ENCODE measurements around the gene BUD23.
A peak's percentile ranks its signal among the peaks of the same experiment; 100 is the strongest.
"Not testable (repeated sequence)": the region's sequence is repeated elsewhere in the genome, so short reads cannot be mapped to it uniquely, and the experiment has no call there.

The BUD23 gene

GRCh38 chr7:73713319-73713718 lies 29.9 kb downstream of the BUD23 start:
- not testable (repeated sequence) for H3K4me1 ChIP-seq (ENCODE audit: insufficient read depth, low read length); H3K9ac ChIP-seq (ENCODE audit: low read depth, low read length); H3K9me3 ChIP-seq (ENCODE audit: control insufficient read depth, insufficient read depth, low read length); H3K36me3 ChIP-seq (ENCODE audit: insufficient read depth, low read length)

- H3K9me3 ChIP-seq (ENCODE audit: control insufficient read depth, insufficient read depth, low read length) = no peaks in the 10 kb centered on the region
- no peaks in the 10 kb centered on the region for H3K36me3 ChIP-seq (ENCODE audit: insufficient read depth, low read length)
- no peak overlapping the region for H3K9ac ChIP-seq (ENCODE audit: low read depth, low read length)
- H3K4me1 ChIP-seq (ENCODE audit: insufficient read depth, low read length) = peaks cover 9% of the 10 kb centered on the region; the same call in 1 of the 2 replicates
These were observed 32.4 kb downstream of the BUD23 start for GRCh38 chr7:73715648-73716317.

GRCh38 chr7:73716318-73716890 lies 33.0 kb downstream of the BUD23 start:
- H3K9me3 ChIP-seq (ENCODE audit: control insufficient read depth, insufficient read depth, low read length) = no peaks in the 10 kb centered on the region
- H3K4me1 ChIP-seq (ENCODE audit: insufficient read depth, low read length) = peaks cover 9% of the 10 kb centered on the region; the same call in 1 of the 2 replicates
- H3K36me3 ChIP-seq (ENCODE audit: insufficient read depth, low read length) = no peaks in the 10 kb centered on the region
- no peak overlapping the region for H3K9ac ChIP-seq (ENCODE audit: low read depth, low read length)

- Histone ChIP-seq H3K36me3 (ENCODE audit: insufficient read depth, low read length) (no peaks in the 10 kb centered on the region), H3K9ac (ENCODE audit: low read depth, low read length) (no peak overlapping the region), H3K4me1 (ENCODE audit: insufficient read depth, low read length) (peaks cover 9% of the 10 kb centered on the region; the same call in 1 of the 2 replicates), H3K9me3 (ENCODE audit: control insufficient read depth, insufficient read depth, low read length) (no peaks in the 10 kb centered on the region)
These were observed 33.8 kb downstream of the BUD23 start for GRCh38 chr7:73717025-73717807.

- H3K9me3 ChIP-seq (ENCODE audit: control insufficient read depth, insufficient read depth, low read length) = no peaks in the 10 kb centered on the region
- no peaks in the 10 kb centered on the region for H3K36me3 ChIP-seq (ENCODE audit: insufficient read depth, low read length)
- H3K4me1 ChIP-seq (ENCODE audit: insufficient read depth, low read length) = peaks cover 9% of the 10 kb centered on the region; the same call in 1 of the 2 replicates
- H3K9ac ChIP-seq (ENCODE audit: low read depth, low read length) = no peak overlapping the region
These were observed 34.6 kb downstream of the BUD23 start for GRCh38 chr7:73717991-73718405.

- Histone ChIP-seq H3K4me1 (ENCODE audit: insufficient read depth, low read length) (peaks cover 9% of the 10 kb centered on the region; the same call in 1 of the 2 replicates), H3K36me3 (ENCODE audit: insufficient read depth, low read length) (no peaks in the 10 kb centered on the region), H3K9me3 (ENCODE audit: control insufficient read depth, insufficient read depth, low read length) (no peaks in the 10 kb centered on the region), H3K9ac (ENCODE audit: low read depth, low read length) (peak overlapping the region; percentile 94; the same call in 1 of the 2 replicates)
These were observed 35.1 kb downstream of the BUD23 start for GRCh38 chr7:73718438-73718881.

- Histone ChIP-seq H3K4me1 (ENCODE audit: insufficient read depth, low read length) (peaks cover 9% of the 10 kb centered on the region; the same call in 1 of the 2 replicates), H3K9ac (ENCODE audit: low read depth, low read length) (peak within 1 kb of the TSS; percentile 94), H3K36me3 (ENCODE audit: insufficient read depth, low read length) (no peaks in the 10 kb centered on the region), H3K9me3 (ENCODE audit: control insufficient read depth, insufficient read depth, low read length) (no peaks in the 10 kb centered on the region)
These were observed 35.8 kb downstream of the BUD23 start, which contains the start of gene STX1A for GRCh38 chr7:73718905-73719805. TSS of gene STX1A (minus strand) at chr7:73719669. CDS start at chr7:73719631, 38 bp downstream.

GRCh38 chr7:73719806-73720169 lies 36.4 kb downstream of the BUD23 start:
- H3K4me1 ChIP-seq (ENCODE audit: insufficient read depth, low read length) = peaks cover 9% of the 10 kb centered on the region; the same call in 1 of the 2 replicates
- H3K9ac ChIP-seq (ENCODE audit: low read depth, low read length) = peak overlapping the region; percentile 36; the same call in 1 of the 2 replicates

GRCh38 chr7:73720443-73720842 lies 37.0 kb downstream of the BUD23 start:
- not testable (repeated sequence) for H3K9me3 ChIP-seq (ENCODE audit: control insufficient read depth, insufficient read depth, low read length); H3K9ac ChIP-seq (ENCODE audit: low read depth, low read length); H3K4me1 ChIP-seq (ENCODE audit: insufficient read depth, low read length); H3K36me3 ChIP-seq (ENCODE audit: insufficient read depth, low read length)

More at GRCh38 chr7:73719806-73720169, 36.4 kb downstream of the BUD23 start:
- no peaks in the 10 kb centered on the region for H3K9me3 ChIP-seq (ENCODE audit: control insufficient read depth, insufficient read depth, low read length)
- no peaks in the 10 kb centered on the region for H3K36me3 ChIP-seq (ENCODE audit: insufficient read depth, low read length)

- Histone ChIP-seq H3K9ac (ENCODE audit: low read depth, low read length) (no peak overlapping the region), H3K4me1 (ENCODE audit: insufficient read depth, low read length) (no peaks in the 10 kb centered on the region), H3K9me3 (ENCODE audit: control insufficient read depth, insufficient read depth, low read length) (no peaks in the 10 kb centered on the region), H3K36me3 (ENCODE audit: insufficient read depth, low read length) (no peaks in the 10 kb centered on the region)
These were observed 38.0 kb downstream of the BUD23 start for GRCh38 chr7:73721377-73721817.

- H3K4me1 ChIP-seq (ENCODE audit: insufficient read depth, low read length); H3K9ac ChIP-seq (ENCODE audit: low read depth, low read length); H3K36me3 ChIP-seq (ENCODE audit: insufficient read depth, low read length); H3K9me3 ChIP-seq (ENCODE audit: control insufficient read depth, insufficient read depth, low read length): not testable (repeated sequence)
These were observed 38.8 kb downstream of the BUD23 start for GRCh38 chr7:73722182-73722581.

GRCh38 chr7:73722785-73723184 lies 39.4 kb downstream of the BUD23 start:
- Histone ChIP-seq H3K9ac (ENCODE audit: low read depth, low read length) (no peak overlapping the region), H3K9me3 (ENCODE audit: control insufficient read depth, insufficient read depth, low read length) (no peaks in the 10 kb centered on the region), H3K36me3 (ENCODE audit: insufficient read depth, low read length) (no peaks in the 10 kb centered on the region), H3K4me1 (ENCODE audit: insufficient read depth, low read length) (no peaks in the 10 kb centered on the region)

- no peaks in the 10 kb centered on the region for H3K4me1 ChIP-seq (ENCODE audit: insufficient read depth, low read length)
- H3K9ac ChIP-seq (ENCODE audit: low read depth, low read length) = no peak overlapping the region
- H3K9me3 ChIP-seq (ENCODE audit: control insufficient read depth, insufficient read depth, low read length) = no peaks in the 10 kb centered on the region
- no peaks in the 10 kb centered on the region for H3K36me3 ChIP-seq (ENCODE audit: insufficient read depth, low read length)
These were observed 40.4 kb downstream of the BUD23 start for GRCh38 chr7:73723813-73724212.

- no peaks in the 10 kb centered on the region for H3K36me3 ChIP-seq (ENCODE audit: insufficient read depth, low read length)
- no peak overlapping the region for H3K9ac ChIP-seq (ENCODE audit: low read depth, low read length)
- H3K4me1 ChIP-seq (ENCODE audit: insufficient read depth, low read length) = no peaks in the 10 kb centered on the region; the same call in 1 of the 2 replicates
- no peaks in the 10 kb centered on the region for H3K9me3 ChIP-seq (ENCODE audit: control insufficient read depth, insufficient read depth, low read length)
These were observed 42.7 kb downstream of the BUD23 start for GRCh38 chr7:73726083-73726466.
